Astrocyte (in vitro differentiated cells and primary cell): ENCODE data around the gene GRIN2A.

Experiments used
- CTCF ChIP-seq: IDR thresholded peaks from 2 replicates; pipeline ENCODE4 v1.5.1; 2011; ENCODE audit warnings: low read depth, mild to moderate bottlenecking, inconsistent platforms, low read length, moderate library complexity; ENCODE audit not compliant: insufficient read depth
- EZH2 ChIP-seq: IDR thresholded peaks from 2 replicates; pipeline ENCODE4 v1.6.1; 2012; ENCODE audit warnings: mild to moderate bottlenecking, low read length, inconsistent platforms; ENCODE audit not compliant: insufficient read depth

GRCh38 chr16:10003486-10003885, 178.7 kb downstream of the GRIN2A start:
- no peak for TF ChIP-seq CTCF
- no peak for TF ChIP-seq EZH2
